BJ (cell line): ENCODE measurements around the gene ACSL4. TPM values are rescaled to one million over a fixed set of nuclear protein-coding genes. Genes with fewer than 3 reads are reported as not detected.
"Not testable (repeated sequence)": the region's sequence is repeated elsewhere in the genome, so short reads cannot be mapped to it uniquely, and the experiment has no call there.

Experiments
- CTCF ChIA-PET: fragments of 350-600 bp; formaldehyde crosslinking; extraction: SDS; loops from one replicate; lab custom pipeline; 2021; ENCODE audit warnings: antibody characterized with exemption, inconsistent platforms; lab: Yijun Ruan, JAX
- POLR2A ChIA-PET: fragments of 300-600 bp; sonication (Branson Sonifier 250); formaldehyde crosslinking; extraction: SDS; loops from one replicate; lab custom pipeline; 2021; ENCODE audit warnings: antibody characterized with exemption; lab: Charles Lee
- DNase-seq: peaks from one replicate; pipeline ENCODE4 v3.0.0-alpha.2; 2011; ENCODE audit warnings: low read depth
- H3K27me3 ChIP-seq: 2 replicates; pipeline ENCODE4 v1.6.0; 2011; ENCODE audit warnings: low read length; ENCODE audit not compliant: control insufficient read depth, insufficient read depth
- H3K36me3 ChIP-seq: 2 replicates; pipeline ENCODE4 v1.5.1; 2011; ENCODE audit warnings: low read length; ENCODE audit not compliant: control insufficient read depth, insufficient read depth
- H3K4me3 ChIP-seq: 2 replicates; pipeline ENCODE4 v1.5.1; 2011; ENCODE audit warnings: low read depth, mild to moderate bottlenecking, control low read depth, low read length
- polyA plus RNA-seq: library from polyadenylated mRNA; depleted of rRNA; stranded (reverse); fragments of >200 nt; gene quantifications from 2 replicates; pipeline ENCODE4 v1.2.3, GENCODE V29; 2011
- TF ChIP-seq, protein P1 (sequence below): IDR thresholded peaks from 2 replicates; pipeline ENCODE4 v1.5.1; 2011; ENCODE audit warnings: low read depth, mild to moderate bottlenecking, control low read depth, inconsistent platforms, low read length, moderate library complexity; ENCODE audit not compliant: insufficient read depth

Gene ACSL4
- polyA plus RNA-seq, 1 experiment: 32.5 TPM

DNA sequence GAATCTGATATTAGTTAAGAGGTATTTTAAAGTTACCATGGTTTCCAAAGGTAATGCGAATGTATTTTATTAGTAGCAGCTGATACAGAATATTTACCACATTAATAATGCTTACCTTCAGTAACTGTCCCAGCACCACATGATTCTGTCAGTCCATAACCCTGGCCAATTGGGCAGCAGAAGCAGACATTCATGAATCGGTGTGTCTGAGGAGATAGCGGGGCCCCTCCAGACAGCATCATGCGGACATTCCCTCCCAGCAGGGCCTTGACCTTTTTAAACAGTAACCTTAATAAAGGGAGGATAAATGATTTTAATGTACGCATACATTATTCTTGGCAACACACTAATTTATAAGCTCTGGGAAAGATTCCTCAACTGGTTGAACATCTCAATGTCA lies 65.1 kb downstream of the ACSL4 start:
- 0 out of 2 replicates have a peak, but pooled peaks cover 2% of the 10 kb centered on the region for H3K36me3 ChIP-seq
- TF ChIP-seq, protein P1, sequence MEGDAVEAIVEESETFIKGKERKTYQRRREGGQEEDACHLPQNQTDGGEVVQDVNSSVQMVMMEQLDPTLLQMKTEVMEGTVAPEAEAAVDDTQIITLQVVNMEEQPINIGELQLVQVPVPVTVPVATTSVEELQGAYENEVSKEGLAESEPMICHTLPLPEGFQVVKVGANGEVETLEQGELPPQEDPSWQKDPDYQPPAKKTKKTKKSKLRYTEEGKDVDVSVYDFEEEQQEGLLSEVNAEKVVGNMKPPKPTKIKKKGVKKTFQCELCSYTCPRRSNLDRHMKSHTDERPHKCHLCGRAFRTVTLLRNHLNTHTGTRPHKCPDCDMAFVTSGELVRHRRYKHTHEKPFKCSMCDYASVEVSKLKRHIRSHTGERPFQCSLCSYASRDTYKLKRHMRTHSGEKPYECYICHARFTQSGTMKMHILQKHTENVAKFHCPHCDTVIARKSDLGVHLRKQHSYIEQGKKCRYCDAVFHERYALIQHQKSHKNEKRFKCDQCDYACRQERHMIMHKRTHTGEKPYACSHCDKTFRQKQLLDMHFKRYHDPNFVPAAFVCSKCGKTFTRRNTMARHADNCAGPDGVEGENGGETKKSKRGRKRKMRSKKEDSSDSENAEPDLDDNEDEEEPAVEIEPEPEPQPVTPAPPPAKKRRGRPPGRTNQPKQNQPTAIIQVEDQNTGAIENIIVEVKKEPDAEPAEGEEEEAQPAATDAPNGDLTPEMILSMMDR: no peak
- POLR2A ChIA-PET: no interaction called here
- no peak for DNase-seq
- no peak overlapping the region for H3K4me3 ChIP-seq
- CTCF ChIA-PET: interaction anchor here (1.3 kb wide), 1 partner anchor 10 kb away, joined by 3 read pairs; no protein-coding TSS in a partner anchor
- H3K27me3 ChIP-seq: no peaks in the 10 kb centered on the region

DNA sequence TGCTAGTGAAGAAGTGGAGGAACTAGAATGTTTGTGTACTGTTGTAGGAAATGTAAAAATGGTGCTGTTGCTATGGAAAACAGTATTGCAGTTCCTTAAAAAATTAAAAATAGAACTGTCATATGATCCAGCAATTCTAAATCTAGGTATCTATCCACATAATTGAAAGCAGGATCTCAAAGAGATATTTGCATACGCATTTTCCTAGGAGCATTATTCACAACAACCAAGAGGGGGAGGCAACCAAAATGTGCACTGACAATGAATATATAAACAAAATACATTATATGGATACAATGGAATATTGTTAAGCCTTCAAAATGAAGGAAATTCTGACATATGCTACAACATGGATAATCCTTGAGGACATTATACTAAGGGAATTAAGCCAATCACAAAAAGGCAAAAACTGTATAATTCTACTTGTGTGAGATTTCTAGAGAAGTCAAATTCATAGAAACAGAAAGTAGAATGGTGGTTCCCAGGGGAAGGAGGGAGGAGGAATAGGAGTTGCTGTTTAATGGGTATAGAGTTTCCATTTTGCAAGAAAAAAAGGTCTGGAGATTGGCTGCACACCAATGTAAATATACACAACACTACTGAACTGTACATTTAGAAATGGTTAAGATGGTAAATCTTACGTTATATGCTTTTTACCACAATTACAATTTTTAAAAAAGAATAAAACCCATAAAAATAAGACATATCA lies 72.5 kb downstream of the ACSL4 start:
- CTCF ChIA-PET: no interaction called here
- TF ChIP-seq, protein P1: no peak
- DNase-seq: no peak

DNA sequence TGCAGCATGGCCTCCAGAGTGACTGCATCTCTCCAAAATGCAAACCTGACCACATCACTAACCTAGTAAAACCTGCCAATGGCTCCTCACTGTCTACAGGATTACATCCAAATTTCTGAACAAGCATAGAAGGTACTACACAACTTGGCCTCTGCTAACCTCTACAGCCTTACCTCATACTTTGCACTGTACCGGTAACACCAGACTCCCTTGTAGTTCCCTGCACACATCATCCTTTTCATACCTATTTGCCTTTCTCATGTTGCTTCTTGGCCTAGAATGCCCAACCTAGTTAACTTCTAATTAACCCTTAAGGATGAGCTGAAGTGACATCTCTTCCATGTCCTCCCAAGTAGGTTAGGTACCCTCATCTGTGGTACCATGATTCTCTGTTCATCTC lies 74.7 kb downstream of the ACSL4 start:
- H3K27me3 ChIP-seq: no peaks in the 10 kb centered on the region
- DNase-seq: no peak
- CTCF ChIA-PET: interaction anchor here (0.6 kb wide), 1 partner anchor 10 kb away, joined by 3 read pairs; no protein-coding TSS in a partner anchor
- H3K4me3 ChIP-seq: no peak overlapping the region
- POLR2A ChIA-PET: no interaction called here
- TF ChIP-seq, protein P1: no peak
- peaks cover 6% of the 10 kb centered on the region; the same call in 1 of the 2 replicates for H3K36me3 ChIP-seq

More for the DNA sequence above, 72.5 kb downstream of the ACSL4 start:
- Histone ChIP-seq H3K4me3 (no peak overlapping the region), H3K36me3 (peaks cover 6% of the 10 kb centered on the region; the same call in 1 of the 2 replicates), H3K27me3 (no peaks in the 10 kb centered on the region)
- POLR2A ChIA-PET: no interaction called here

DNA sequence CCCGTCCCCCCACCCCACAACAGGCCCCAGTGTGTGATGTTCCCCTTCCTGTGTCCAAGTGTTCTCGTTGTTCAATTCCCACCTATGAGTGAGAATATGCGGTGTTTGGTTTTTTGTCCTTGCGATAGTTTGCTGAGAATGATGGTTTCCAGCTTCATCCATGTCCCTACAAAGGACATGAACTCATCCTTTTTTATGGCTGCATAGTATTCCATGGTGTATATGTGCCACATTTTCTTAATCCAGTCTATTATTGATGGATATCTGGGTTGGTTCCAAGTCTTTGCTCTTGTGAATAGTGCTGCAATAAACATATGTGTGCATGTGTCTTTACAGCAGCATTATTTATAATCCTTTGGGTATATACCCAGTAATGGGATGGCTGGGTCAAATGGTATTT lies 75.7 kb downstream of the ACSL4 start:
- H3K27me3 ChIP-seq, CTCF ChIA-PET, DNase-seq, H3K36me3 ChIP-seq, H3K4me3 ChIP-seq: not testable (repeated sequence)
- POLR2A ChIA-PET: interaction anchor here (0.7 kb wide), 1 partner anchor 14 kb away, joined by 19 read pairs; no protein-coding TSS in a partner anchor

DNA sequence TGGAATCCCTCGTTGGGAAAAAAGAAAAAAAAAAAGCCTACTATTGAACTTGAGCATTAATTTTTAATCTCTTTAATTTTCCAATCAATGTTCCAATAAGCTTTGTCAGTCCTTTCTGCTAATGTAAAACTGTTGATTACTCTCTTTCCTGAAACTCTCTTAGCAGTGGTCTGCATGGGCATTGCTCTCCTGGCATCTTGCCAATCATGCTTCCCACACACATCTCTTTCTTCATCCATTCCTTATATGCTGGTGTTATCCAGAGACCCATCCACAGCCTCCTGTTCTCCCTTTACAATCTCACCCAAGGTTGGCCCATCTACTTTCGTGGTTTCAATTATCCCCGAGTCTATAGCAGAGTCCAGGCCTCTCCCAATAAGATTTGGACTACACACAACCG lies 76.3 kb downstream of the ACSL4 start:
- no peaks in the 10 kb centered on the region for H3K27me3 ChIP-seq
- TF ChIP-seq, protein P1: no peak
- ChIA-PET CTCF (no interaction called here), POLR2A (no interaction called here)
- H3K4me3 ChIP-seq: no peak overlapping the region
- peaks cover 2% of the 10 kb centered on the region; the same call in 1 of the 2 replicates for H3K36me3 ChIP-seq
- DNase-seq: no peak
